Liver (tissue), 9 donors: ENCODE data around the gene PTTG2. TPM values are rescaled to one million over a fixed set of nuclear protein-coding genes. Genes with fewer than 3 reads are reported as not detected.

ENCODE experiments used
- DNase-seq: peaks from one replicate; pipeline ENCODE4 v3.0.0-alpha.2; 2017; ENCODE audit warnings: low spot score
- H3K27ac ChIP-seq, 2 donors: one replicate each; pipeline ENCODE4 v1.7.0; 2013; ENCODE audit warnings: inconsistent platforms in 2 of 2, low read length in 2 of 2, control low read depth in 1 of 2, low read depth in 1 of 2, mild to moderate bottlenecking in 1 of 2
- H3K27me3 ChIP-seq, 4 donors: one replicate each; pipeline versions ENCODE4 v1.6.1 to v1.7.0; 2013; ENCODE audit warnings: low read length in 3 of 4, inconsistent platforms in 1 of 4, mild to moderate bottlenecking in 1 of 4, moderate library complexity in 1 of 4; ENCODE audit not compliant: control insufficient read depth in 4 of 4, insufficient read depth in 4 of 4
- H3K36me3 ChIP-seq, 4 donors: one replicate each; pipeline versions ENCODE4 v1.6.1 to v1.7.0; 2013; ENCODE audit warnings: low read length in 3 of 4, mild to moderate bottlenecking in 3 of 4, low read depth in 1 of 4, moderate library complexity in 1 of 4; ENCODE audit not compliant: control insufficient read depth in 4 of 4, insufficient read depth in 3 of 4
- H3K4me1 ChIP-seq, 4 donors: one replicate each; pipeline versions ENCODE4 v1.6.1 to v1.7.0; 2013; ENCODE audit warnings: low read length in 3 of 4, mild to moderate bottlenecking in 3 of 4, moderate library complexity in 1 of 4; ENCODE audit not compliant: control insufficient read depth in 4 of 4, insufficient read depth in 4 of 4
- H3K4me3 ChIP-seq, 3 donors: one replicate each; pipeline versions ENCODE4 v1.6.1 to v1.7.0; 2013; ENCODE audit warnings: low read length in 3 of 3, control low read depth in 1 of 3, low read depth in 1 of 3, mild to moderate bottlenecking in 1 of 3
- H3K9ac ChIP-seq, 2 donors: one replicate each; pipeline ENCODE4 v1.7.0; 2013; ENCODE audit warnings: low read length in 2 of 2, mild to moderate bottlenecking in 2 of 2, moderate library complexity in 2 of 2, control low read depth in 1 of 2, low read depth in 1 of 2
- H3K9me3 ChIP-seq, 4 donors: one replicate each; pipeline versions ENCODE4 v1.6.1 to v1.7.0; 2013; ENCODE audit warnings: low read length in 3 of 4; ENCODE audit not compliant: control insufficient read depth in 4 of 4
- ATF3 ChIP-seq: IDR thresholded peaks from 2 replicates; pipeline ENCODE4 v1.6.1; 2016; ENCODE audit warnings: antibody characterized with exemption
- EGR1 ChIP-seq, 2 donors: IDR thresholded peaks; 2 replicates each; pipeline ENCODE4 v1.6.1; 2016 to 2018; ENCODE audit warnings: antibody characterized with exemption in 2 of 2, low read depth in 2 of 2
- FOXA1 ChIP-seq: IDR thresholded peaks from 2 replicates; pipeline ENCODE4 v1.6.1; 2016; ENCODE audit warnings: antibody characterized with exemption
- FOXA2 ChIP-seq: IDR thresholded peaks from 2 replicates; pipeline ENCODE4 v1.6.1; 2016; ENCODE audit warnings: antibody characterized with exemption
- GABPA ChIP-seq, 2 donors: IDR thresholded peaks in 1 of 2; conservative IDR thresholded peaks in 1 of 2; 2 replicates each; pipeline ENCODE4 v1.6.1; 2016; ENCODE audit warnings: antibody characterized with exemption in 2 of 2, mild to moderate bottlenecking in 1 of 2, moderate library complexity in 1 of 2
- HNF4G ChIP-seq: IDR thresholded peaks from 2 replicates; pipeline ENCODE4 v1.6.1; 2016; ENCODE audit warnings: antibody characterized with exemption
- JUND ChIP-seq, 2 donors: IDR thresholded peaks; 2 replicates each; pipeline ENCODE4 v1.6.1; 2016; ENCODE audit warnings: antibody characterized with exemption in 2 of 2
- NR2F2 ChIP-seq: IDR thresholded peaks from 2 replicates; pipeline ENCODE4 v1.6.1; 2016; ENCODE audit warnings: antibody characterized with exemption
- RAD21 ChIP-seq, 2 donors: IDR thresholded peaks; 2 replicates each; pipeline ENCODE4 v1.6.1; 2016; ENCODE audit warnings: antibody characterized with exemption in 2 of 2, mild to moderate bottlenecking in 2 of 2
- REST ChIP-seq: IDR thresholded peaks from 2 replicates; pipeline ENCODE4 v1.6.1; 2016; ENCODE audit warnings: antibody characterized with exemption, mild to moderate bottlenecking
- RXRA ChIP-seq, 2 donors: IDR thresholded peaks; 2 replicates each; pipeline ENCODE4 v1.6.1; 2017 to 2018; ENCODE audit warnings: antibody characterized with exemption in 2 of 2, mild to moderate bottlenecking in 1 of 2
- SP1 ChIP-seq: IDR thresholded peaks from 2 replicates; pipeline ENCODE4 v1.6.1; 2018; ENCODE audit warnings: antibody characterized with exemption, mild to moderate bottlenecking
- TAF1 ChIP-seq: conservative IDR thresholded peaks from 2 replicates; pipeline ENCODE4 v1.6.1; 2016; ENCODE audit warnings: antibody characterized with exemption, mild to moderate bottlenecking
- YY1 ChIP-seq: IDR thresholded peaks from 2 replicates; pipeline ENCODE4 v1.6.1; 2016; ENCODE audit warnings: antibody characterized with exemption, mild to moderate bottlenecking
- ZBTB33 ChIP-seq: IDR thresholded peaks from 2 replicates; pipeline ENCODE4 v1.6.1; 2016; ENCODE audit warnings: antibody characterized with exemption
- WGBS: extraction: QIAGEN DNeasy Blood & Tissue Kit; methylation state at CpG from one replicate; pipeline ENCODE4 v1.1.7; 2013; 5-methylcytosine and 5-hydroxymethylcytosine counted together
- polyA plus RNA-seq, 2 donors: library from polyadenylated mRNA; stranded (reverse) in 1 of 2; unstranded in 1 of 2; fragments of 200-250 nt in 1 of 2; fragments of >200 nt in 1 of 2; fragmentation: Nextera tagmentation in 1 of 2; extraction: Ambion mirVana in 1 of 2; gene quantifications; one replicate each; pipeline versions ENCODE4 v1.2.1 to v1.2.3, GENCODE V29; 2013 to 2015
- total RNA-seq, 2 donors: library from RNA; depleted of rRNA; stranded (reverse); fragments of >200 nt; gene quantifications; one replicate each; pipeline ENCODE4 v1.2.3, GENCODE V29; 2014
- donor health status: healthy.
- donor health status: healthy.
- donor health status: healthy.
- donor health status: healthy.
- donor health status: healthy.

PTTG2 gene
- total and polyA plus RNA-seq, 4 donors: 0.24 to 0.92 TPM; not detected in 2

- TF ChIP-seq RXRA (IDR thresholded peaks at IDR 0.05) (no peak), TAF1 (no peak), GABPA (IDR thresholded peaks at IDR 0.05 in 1 of 2, conservative IDR thresholded peaks at IDR 0.05 in 1 of 2) (no peak), FOXA2 (no peak), ZBTB33 (no peak), EGR1 (IDR thresholded peaks at IDR 0.05; ENCODE audit: low read depth in 2 of 2) (no peak), SP1 (no peak), FOXA1 (no peak), ATF3 (no peak)
- Histone ChIP-seq H3K36me3 (no peaks in the 10 kb centered on the region), H3K4me1 (peaks cover 0 to 9% (median under 1%) of the 10 kb centered on the region in 4 donors), H3K27ac (no peak overlapping the region), H3K9me3 (no peaks in the 10 kb centered on the region), H3K4me3 (no peak overlapping the region), H3K9ac (no peak overlapping the region), H3K27me3 (no peaks in the 10 kb centered on the region)
- WGBS: 91% methylated on average over 5 of the region's 5 CpGs
- DNase-seq: no peak
Observed at GRCh38 chr4:37990731-37991245, 30.6 kb downstream of the PTTG2 start.

GRCh38 chr4:37991623-37992410 lies 31.6 kb downstream of the PTTG2 start:
- Histone ChIP-seq H3K36me3 (no peaks in the 10 kb centered on the region), H3K4me3 (no peak overlapping the region), H3K9ac (no peak overlapping the region), H3K9me3 (no peaks in the 10 kb centered on the region), H3K27ac (no peak overlapping the region), H3K4me1 (peaks cover 0 to 9% (median under 1%) of the 10 kb centered on the region in 4 donors), H3K27me3 (no peaks in the 10 kb centered on the region)
- TF ChIP-seq NR2F2 (no peak), REST (no peak)
- WGBS: 96% methylated on average over 8 of the region's 8 CpGs
- no peak for DNase-seq

DNA sequence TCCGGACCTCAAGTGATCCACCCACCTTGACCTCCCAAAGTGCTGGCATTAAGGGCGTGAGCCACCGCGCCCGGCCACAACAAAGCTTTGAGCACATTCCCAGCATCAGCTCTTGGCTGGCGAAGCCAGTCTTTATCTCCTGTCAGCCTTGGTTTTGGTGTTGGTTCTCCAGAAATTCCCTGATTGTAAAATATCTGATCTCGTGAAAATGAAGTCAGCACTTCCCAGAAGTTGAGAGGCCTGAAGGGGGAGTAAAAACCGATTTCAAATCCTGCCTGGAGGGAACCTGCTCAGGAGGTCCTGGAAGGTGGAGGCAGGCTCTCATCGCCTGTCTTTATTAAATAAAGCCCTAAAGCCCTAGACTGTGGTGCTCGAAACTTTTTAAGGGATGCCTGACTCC lies 33.6 kb downstream of the PTTG2 start:
- no peaks in the 10 kb centered on the region for H3K9me3 ChIP-seq
- H3K4me1 ChIP-seq: peaks cover 0 to 9% (median 1%) of the 10 kb centered on the region in 4 donors
- no peak overlapping the region for H3K4me3 ChIP-seq
- H3K27ac ChIP-seq: no peak overlapping the region
- no peaks in the 10 kb centered on the region for H3K36me3 ChIP-seq
- WGBS: 92% methylated on average over 10 of the region's 10 CpGs
- no peak for DNase-seq
- H3K9ac ChIP-seq: no peak overlapping the region
- no peaks in the 10 kb centered on the region for H3K27me3 ChIP-seq
- TF ChIP-seq HNF4G: no peak
- TF ChIP-seq GABPA (IDR thresholded peaks at IDR 0.05 in 1 of 2, conservative IDR thresholded peaks at IDR 0.05 in 1 of 2): no peak
- TF ChIP-seq FOXA1: no peak
- TF ChIP-seq TAF1: no peak
- TF ChIP-seq ZBTB33: no peak
- TF ChIP-seq RAD21 (IDR thresholded peaks at IDR 0.05): no peak
- no peak for TF ChIP-seq REST
- no peak for TF ChIP-seq FOXA2
- no peak for TF ChIP-seq YY1
- TF ChIP-seq JUND (IDR thresholded peaks at IDR 0.05): no peak
